ENCODE measurements around the gene TUBB4A.

Gene TUBB4A

DNA sequence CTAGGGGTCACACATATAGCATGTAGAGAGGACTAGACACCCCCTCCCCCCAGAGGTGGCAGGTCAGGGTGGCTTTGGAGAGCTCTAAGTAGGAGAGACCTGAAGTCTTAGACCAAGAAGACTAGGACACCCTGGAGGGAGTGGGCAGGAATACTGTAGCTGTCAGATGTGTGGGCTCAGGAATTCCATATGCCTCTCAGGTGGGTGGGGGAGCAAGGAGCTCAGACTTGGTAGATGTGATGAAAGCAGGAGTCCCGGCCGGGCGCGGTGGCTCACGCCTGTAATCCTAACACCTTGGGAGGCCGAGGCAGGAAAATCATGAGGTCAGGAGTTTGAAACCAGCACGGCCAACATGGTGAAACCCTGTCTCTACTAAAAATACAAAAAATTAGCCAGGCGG is 36.4 kb downstream of the TUBB4A start:
- no peak for DNase-seq

DNA sequence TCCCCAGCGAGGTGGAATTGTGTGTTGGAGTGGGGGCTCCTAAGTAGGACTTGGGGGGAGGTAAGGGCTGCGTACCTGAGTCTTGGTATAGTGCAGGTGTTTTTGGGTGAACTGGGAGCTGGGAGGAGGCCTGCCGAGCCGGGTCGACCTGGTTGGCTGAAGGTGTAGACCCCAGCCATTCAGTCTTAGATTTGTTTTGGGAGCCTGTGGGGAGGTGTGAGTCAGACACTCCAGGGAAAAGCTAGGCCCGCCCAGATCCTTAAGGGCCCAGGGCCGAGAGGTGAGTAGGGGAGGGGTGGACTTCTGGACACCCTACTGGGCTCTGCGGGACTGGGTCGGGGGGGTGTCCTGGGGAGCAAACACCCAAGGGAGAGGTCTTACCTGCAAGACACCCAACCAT is 37.1 kb downstream of the TUBB4A start:
- DNase-seq: no peak

DNA sequence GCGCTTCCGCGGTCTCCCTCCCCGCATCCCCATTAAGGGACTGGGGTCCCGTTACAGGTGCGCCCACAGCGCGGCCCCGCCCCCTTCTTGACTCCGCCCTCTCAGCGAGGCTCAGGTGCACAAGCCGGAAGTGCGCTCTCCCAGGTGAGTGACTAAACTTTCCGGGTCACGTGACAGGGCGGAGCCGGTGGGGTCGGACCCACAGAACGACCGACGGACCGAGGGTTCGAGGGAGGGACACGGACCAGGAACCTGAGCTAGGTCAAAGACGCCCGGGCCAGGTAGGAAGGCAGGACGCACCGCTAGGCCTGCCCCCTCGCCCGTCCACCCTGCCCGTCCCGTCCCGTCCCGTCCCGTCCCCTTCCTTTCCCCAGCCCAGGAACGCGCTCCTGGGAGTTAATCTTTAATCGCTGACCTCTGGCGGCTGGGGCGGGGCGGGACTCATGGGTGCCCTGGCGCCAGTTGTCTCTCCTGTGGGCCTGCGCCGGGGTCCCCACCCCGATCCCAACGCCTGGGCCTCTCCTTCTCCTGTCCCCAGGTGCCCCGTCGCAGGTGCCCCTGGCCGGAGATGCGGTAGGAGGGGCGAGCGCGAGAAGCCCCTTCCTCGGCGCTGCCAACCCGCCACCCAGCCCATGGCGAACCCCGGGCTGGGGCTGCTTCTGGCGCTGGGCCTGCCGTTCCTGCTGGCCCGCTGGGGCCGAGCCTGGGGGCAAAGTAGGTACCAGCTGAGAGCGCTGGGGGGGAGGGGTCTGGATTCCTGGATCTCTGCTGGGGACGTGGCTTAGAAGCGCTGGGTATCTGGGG is 37.8 kb downstream of the TUBB4A start, which contains the start of gene CRB3:
Gene CRB3, plus strand, starts transcription at position 202 of the 804 bp plus-strand sequence. Its CDS starts 431 bp downstream, at position 633.
- no peak for DNase-seq

DNA sequence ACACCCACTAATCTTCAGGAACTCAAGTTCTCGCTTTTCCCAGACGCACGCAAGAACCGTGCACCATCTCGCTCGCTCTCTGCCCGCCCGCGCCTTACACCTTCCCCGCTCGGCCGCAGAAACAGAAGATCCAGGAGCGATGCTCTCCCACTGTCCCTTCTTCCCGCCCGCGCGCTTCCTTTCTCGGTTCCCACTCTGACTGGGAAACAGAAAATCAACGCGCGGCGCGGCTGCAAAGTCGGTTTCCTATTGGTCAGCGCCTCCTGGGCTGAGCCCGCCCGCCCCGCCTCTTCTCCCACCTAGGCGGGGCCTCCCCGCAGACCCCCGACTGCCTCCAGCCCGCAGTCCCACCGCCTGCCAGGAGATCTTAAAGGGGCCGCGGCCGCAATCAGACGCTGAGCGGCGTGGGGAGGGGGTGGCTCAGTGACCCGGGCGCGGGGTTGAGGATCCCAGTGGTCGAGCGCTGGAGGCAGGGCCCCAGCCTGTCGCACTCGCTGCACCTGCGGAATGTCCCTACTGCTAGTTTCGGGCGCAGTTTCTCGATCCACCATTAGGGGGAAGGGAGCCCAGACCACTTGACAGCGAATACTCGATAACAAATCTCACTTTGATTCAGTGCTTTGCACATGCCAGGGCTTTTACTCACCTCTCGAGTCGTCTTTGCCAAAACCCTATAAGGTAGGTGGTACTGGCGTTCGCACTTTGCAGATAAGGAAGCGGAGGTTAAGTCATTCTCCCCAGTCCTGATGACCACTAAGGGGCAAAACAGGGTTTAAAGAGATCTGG is 41.8 kb downstream of the TUBB4A start:
- peak; percentile 86 for DNase-seq

DNA sequence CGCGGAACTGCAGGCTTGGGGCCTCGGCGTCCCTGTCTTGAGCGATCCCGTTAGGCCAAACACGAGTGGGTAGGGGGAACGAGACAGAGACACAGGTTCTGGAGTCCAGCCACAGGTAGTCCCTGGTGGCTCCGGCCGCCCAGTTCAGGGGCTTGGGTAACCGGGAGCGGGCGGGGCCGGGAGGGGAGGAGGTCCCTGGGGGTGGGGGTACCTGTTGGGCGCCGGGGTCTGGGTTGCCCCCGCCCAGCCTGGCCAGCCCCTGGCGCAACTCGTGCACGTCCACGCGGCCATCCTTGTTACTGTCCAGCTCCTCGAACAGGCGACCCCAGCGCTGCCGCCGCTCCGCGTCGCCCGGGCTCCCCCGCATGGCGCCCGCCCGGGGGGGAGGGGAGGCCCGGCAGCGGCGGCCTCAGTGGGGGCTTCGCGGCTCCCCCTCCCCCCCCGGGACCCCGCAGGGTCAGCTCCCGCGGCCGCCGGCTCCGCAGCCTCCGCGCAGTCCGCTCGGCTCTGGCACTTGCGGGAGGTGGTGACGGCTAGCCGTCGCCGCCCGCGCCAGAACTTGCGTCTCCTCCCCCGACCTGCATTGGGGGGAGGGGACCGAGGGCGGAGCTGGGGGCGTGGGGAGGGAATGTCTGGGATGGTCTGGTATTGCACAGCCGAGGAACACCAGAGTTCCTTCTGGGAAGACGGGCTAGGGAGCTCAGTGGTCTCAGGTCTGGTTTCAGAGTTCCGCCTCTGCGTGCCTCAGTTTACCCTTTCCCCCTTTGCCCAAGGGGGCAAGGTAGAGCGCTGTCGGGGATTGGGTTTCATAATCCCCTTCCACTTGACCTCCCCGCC is 42.6 kb downstream of the TUBB4A start, which contains the start of gene SLC25A23:
Gene SLC25A23, minus strand, starts transcription at position 531 of the 837 bp plus-strand sequence. Its CDS starts 164 bp downstream, at position 367.
- DNase-seq: no peak

GRCh38 chr19:6458695-6459261 is 43.3 kb downstream of the TUBB4A start:
- DNase-seq: no peak

DNA sequence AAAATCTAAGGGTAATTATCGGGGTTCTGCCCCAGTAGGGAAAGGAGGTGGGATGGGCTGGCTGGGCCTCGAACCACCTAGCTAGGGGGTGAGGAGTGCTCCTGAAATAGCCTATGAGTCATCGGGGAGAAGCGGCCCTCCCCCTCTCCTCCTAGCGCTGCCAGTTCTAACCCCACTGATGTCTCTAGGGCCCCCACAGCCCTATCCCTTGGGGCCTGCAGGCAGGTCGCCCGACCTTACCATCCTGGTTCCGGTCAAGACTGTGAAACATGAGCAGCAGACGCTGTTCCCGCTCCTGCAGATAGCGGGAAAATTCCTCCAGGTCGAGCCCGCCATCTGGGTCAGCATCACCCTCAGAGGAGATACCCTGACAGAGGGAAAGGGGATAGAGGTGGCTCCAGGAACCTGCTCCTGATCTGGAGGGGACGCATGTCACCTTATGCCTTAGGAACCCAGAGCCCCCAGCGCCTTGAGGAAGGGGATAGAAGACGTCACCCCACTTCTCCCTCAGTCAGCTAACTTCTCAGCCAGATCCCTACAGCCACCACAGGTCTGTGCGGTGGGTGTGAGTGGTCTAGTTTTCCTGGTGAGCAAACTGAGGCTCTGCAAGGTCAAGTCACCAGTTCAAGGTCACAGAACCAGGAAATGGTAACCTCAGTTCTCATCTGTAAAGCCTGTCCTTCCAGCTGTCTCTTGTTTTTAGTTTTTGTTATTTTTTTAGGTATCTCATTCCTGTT is 44.0 kb downstream of the TUBB4A start:
- DNase-seq: no peak

- no peak for DNase-seq
Observed at GRCh38 chr19:6455924-6456323, 46.2 kb downstream of the TUBB4A start.

GRCh38 chr19:6453951-6454565 is 48.1 kb downstream of the TUBB4A start:
- DNase-seq: no peak

- no peak for DNase-seq
Observed at GRCh38 chr19:6452899-6453298, 49.2 kb downstream of the TUBB4A start.

DNA sequence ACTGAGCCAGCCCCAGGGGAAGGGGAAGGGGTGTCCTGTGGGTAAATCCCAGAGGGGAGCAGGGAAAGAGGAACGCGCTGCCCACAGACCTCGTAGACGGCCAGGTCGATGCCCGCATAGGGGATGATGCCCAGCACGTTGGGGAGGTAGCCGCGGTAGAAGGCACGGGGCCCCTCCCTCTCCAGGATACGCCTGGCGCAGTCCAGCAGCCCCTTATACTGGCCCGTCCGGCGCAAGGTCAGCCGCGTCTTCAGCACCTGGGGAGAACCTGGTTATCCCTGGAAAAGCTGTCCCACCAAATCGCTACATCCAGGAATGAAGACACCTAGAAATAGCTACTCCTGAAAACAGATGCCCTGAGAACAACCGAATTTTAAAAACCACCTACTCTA is 49.9 kb downstream of the TUBB4A start:
- no peak for DNase-seq

GRCh38 chr19:6451583-6452222 is 50.4 kb downstream of the TUBB4A start:
- no peak for DNase-seq

GRCh38 chr19:6450166-6450565 is 51.9 kb downstream of the TUBB4A start:
- no peak for DNase-seq

- no peak for DNase-seq
Observed at GRCh38 chr19:6448045-6448444, 54.1 kb downstream of the TUBB4A start.

GRCh38 chr19:6446452-6446851 is 55.7 kb downstream of the TUBB4A start:
- no peak for DNase-seq
